Stromal cell of bone marrow (primary cell): ENCODE measurements around the gene NDUFS6.

Source experiments
- DNase-seq: peaks from one replicate; pipeline ENCODE4 v3.0.0-alpha.2; 2012; ENCODE audit warnings: low read depth

The NDUFS6 gene

DNA sequence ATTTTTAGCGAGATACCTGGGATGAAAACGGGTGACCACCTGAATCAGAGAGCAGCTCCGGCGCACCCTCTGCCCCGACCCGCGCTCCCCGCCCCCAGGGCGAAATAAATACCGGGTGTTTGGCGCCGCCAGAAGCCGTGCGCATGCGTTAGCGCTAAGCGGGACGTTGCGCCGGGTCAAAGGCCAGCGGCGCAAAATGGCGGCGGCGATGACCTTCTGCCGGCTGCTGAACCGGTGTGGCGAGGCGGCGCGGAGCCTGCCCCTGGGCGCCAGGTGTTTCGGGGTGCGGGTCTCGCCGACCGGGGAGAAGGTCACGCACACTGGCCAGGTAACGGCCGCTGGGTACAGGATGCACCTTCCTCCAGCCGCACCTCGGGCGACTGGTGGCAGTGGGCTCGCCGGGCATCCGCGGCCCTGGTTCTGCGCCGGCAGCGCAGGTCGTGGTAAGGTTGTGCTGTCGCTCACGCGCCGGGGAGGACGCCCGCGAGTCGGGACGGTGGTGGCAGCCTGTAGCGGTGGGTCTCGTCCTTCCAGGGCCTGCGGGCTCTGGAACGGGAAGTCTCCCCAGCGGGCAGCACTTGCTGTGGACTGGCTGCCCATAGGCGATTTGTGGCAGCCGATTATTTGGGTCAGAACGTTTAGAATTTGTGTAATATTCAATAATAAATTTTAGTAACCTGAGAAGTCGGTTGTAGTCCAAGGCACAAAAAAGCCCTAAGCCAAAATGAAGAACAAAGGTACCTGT lies at the start of gene NDUFS6:
Gene NDUFS6 (plus strand): TSS at position 186 of the 745 bp plus-strand sequence. CDS start 11 bp downstream, at position 197.
- DNase-seq: no peak

DNA sequence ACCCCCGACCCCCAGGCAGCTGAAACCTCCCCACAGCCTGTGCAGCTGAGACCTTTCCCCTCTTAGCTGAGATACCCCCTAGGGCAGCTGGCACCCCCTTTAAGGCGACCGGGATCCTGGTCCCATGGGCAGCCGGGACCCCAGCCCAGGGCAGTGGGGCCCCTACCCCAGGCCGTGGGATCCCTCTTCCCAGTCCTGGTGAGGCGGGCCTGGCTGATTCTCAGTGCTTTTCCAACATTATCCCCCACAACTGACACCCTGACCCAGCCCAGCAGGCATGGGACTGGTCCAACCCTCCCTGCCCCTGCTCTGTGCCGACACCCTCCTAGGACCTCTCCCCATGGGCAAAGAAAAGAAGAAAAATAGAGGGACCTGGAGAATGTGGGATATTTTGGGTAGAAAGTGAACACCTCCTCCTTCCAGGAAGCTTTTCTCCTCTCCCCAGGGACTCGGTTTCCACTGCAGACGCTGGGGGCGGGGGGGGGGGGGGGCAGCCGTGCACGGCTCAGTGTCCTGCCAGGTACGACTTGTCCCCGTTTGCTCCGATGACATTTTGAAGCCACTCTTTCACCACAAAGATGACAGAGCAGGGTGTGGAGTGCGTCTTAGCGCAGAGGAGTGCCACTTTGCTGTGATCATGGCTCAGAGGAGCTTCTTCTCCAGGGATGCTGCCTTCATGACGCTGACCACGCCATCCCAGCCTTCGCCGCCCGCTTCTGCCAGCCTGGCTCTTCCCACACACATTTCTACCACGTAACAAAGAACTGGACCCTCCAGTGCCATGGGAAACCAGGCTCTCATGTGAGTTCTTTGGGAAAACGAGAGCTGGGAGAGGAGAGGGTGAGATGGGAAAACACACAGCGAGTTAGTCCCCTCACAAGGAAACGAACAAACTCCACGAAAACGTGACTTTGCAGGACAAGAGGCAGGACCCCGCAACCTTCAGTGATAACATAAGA lies 49.1 kb upstream of the NDUFS6 start:
- DNase-seq: no peak

DNA sequence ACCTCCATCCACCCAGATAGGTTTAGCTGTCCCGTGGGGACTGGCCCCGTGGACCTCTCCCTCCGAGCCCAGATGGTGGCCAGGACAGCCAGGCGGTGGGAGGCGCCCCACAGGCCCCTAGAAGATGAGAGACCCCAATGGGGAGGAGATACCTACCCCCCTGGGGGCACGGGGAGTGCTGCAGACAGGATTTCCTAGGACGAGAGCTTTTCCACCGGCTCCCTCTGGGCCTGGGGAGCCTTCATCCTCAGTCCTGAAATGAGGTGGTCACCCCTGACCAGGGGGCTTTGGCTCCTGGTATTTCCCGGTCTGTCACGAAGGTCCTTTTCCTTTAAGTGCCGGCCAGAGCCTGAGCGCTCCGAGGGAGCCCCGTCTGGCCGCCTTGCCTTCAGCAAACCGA lies 48.3 kb upstream of the NDUFS6 start:
- DNase-seq: no peak

DNA sequence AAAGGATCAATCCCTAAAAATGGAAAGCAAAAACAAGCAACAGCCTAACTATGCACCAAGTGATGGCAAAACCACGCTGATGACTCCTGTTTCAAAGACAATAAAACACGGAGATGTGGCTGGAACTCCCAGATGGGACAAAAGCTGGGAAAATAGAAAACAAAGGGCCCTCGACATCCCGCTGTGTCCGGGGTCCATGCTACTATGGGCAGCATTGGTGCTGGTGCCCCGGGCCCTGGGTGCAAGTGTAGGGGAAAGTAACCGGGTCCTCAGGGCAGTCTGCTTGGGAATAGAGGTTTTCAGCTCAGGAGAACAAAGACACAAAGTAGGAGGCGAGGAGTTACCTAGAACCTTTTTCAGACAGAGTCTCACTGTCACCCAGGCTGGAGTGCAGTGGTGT lies 47.7 kb upstream of the NDUFS6 start:
- DNase-seq: no peak

DNA sequence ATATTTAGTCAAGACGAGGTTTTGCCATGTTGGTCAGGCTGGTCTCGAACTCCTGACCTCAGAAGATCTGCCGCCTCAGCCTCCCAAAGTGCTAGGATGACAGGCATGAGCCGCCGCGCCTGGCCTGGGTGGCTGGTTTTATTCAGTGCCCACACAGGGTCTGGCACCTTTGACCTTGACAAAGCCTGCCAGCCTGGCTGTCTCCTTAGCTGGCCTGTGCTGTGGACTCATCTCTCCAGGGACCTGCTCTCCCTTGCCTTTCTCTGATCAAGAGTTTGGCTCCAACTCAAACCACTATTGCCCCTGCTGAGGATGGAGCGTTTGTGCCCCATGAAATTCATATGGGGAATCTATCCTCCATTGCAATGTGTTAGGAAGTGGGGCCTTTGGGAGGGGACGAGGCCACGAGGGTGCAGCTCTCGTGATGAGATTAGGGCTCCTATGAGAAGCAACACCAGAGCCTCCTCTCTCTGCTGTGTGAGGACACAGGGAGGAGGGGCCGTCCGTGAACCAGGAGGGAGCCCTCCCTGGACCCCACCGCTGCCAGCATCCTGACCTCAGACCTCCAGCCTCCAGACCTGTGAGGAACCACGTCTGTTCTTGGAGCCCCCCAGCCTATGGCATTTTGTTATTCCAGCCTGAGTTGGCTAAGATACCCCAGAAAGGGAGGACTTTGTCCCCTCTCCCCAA lies 46.5 kb upstream of the NDUFS6 start:
- DNase-seq: no peak

DNA sequence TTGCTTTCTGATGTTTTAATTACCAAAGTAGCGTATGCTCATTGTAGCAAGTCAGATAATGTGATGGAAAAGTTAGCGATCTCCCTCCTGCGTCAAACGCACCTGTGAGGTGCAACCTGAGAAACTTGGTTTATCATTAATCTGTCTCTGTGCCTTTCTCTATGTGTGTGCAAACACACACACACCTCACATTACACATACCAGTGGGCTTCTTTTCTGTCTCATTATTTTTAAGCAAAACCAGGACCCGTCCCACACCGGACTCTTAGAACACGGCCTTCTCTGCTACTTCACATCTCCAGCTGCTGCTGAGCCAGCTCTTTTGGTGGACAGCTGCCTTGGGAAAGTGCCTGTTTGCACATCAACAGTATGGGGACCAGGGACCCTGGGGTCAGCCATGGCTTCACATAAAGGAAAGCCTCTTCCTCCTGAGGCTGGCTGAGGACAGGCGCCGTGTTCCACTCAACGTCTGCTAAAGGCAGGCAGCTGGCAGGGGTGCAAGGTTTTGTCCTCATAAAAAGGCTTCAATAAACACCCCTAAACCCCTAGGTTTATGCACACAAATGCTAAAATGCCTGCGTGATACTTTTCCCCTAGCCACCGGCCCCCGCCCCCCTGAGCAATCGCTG lies 45.8 kb upstream of the NDUFS6 start:
- DNase-seq: no peak

DNA sequence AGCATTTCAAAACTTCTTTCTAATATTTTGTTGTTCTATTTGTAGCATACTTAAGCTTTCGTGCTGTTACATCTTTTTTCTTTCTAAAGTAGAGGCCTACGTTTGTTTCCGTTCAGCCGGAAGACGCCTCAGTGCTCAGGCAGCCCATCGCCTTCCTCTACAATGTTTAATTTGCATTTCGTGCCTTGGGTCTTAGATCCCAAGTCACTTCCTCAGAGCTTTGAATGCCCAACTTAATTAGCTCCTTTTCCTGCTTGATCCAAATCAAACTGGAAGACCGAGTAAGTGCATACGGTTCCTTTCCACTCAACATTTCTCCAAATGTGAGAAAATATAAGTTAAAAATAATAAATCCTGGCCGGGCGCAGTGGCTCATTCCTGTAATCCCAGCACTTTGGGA lies 44.7 kb upstream of the NDUFS6 start:
- DNase-seq: no peak

DNA sequence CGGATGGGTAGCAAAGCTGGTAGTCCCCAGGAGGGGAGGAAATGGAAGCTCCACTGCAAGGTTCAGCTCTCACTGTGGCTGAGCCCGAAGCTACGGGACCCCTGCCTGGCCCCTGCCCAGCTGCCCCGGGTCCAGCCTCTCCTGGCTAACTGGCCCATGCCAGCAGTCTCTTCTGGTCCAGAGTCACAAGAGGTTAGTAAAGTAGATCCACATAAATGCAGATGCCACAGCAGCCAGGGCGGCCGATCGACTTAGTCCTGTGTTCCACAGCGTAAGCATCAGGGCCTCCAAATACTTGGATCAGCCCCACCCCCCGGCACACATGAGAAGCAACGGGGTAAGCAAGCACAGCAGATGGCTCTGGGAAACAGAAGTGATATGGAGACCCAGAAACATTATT lies 43.7 kb upstream of the NDUFS6 start:
- DNase-seq: no peak

DNA sequence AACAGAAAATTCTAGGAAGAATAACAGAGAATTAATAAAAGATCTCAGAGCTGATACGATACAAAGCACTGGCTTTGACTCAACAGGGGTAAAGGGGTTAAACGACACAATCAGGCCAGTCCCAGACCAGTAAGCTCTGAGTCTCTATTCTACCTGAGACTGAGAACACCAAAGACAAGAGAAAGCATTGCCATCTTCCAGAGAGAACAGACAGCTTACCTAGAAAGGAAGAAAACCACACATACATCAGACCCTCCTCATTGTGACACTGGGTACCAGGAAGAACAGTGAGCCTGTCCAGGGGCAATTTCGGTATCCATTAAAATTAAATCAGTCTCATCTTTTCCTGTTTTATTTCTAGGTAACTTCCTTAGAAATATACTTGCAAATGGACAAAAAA lies 42.6 kb upstream of the NDUFS6 start:
- no peak for DNase-seq

DNA sequence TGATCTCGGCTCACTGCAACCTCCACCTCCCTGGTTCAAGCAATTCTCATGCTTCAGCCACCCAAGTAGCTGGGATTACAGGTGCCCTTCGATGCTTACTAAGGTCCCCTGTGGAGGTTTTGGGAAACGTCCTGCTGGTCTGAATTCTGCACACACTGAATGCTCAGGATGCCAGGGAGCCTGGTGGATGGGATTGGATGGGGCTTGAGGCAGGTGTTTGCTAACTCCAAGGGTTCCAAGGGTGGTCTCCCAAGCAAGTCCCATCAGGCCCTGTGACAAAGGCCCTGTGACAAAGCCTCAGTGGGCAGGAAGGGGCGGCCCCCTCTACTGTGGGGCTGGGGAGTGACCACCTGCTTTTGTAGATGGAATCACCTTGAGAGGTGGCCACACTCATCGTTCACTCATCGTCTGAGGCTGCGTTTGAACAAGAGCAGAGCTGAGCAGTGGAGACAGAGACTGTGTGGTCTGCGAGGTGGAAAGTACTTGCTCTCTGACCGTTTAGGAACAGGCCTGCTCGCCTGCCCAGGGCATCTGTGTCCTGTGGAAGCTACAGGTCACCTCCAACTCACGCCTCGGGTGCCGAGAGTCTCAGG lies 41.7 kb upstream of the NDUFS6 start:
- no peak for DNase-seq

DNA sequence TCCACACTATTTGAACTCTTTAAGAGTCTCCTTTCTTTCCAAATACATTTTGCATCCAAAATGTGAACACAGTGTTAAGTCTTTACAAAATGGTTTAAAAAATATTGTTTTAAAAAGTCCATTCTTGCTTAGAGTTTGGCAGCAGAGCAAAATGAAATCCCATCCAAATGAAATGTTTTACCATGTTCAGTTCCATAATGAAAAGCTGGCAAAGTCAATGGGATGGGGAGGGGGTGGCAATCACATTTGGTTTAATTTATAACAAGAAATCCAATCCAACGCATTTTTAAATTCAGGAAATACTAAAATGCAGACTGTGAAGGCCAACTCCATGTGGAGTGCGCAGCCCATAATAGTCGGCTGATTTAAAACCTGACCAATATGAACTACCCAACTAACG lies 41.0 kb upstream of the NDUFS6 start:
- DNase-seq: no peak

DNA sequence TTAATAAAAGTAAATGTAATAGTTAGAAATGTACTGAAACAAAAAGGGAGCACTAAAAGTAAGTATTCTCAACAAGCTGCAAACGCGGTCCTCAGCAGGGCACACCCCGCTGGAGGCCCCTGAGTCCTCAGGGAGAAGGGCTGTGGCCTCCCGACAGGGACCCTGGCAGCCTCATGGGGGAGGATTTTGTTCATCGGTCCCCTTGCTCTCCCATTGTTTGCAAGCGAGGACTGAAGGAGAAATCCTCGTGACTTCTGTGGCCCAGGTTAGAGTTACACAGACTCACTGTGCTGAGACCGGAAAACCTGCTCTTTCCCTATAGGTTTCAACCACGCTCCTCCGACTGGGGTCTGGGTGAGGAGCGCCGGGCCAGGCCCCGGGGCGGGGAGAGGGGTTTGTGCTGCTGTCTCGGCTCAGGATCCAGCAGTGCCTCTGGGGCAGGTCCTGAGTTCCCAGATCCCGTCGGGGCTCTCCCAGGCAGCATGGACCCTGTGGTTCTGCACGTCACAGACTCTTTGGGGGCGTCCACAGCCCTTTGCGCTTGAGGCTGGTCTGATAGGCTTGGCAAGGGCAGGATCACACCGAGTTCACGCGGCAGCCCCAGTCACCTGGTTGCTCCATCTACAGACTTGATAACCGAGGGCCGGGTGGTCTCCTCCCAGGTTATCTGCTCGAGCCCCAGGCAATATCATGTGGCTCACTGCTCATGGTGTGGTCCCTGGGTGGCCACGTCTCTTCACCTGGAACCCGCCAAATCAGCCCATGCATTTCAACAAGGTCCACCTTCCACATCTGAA lies 40.4 kb upstream of the NDUFS6 start:
- no peak for DNase-seq

DNA sequence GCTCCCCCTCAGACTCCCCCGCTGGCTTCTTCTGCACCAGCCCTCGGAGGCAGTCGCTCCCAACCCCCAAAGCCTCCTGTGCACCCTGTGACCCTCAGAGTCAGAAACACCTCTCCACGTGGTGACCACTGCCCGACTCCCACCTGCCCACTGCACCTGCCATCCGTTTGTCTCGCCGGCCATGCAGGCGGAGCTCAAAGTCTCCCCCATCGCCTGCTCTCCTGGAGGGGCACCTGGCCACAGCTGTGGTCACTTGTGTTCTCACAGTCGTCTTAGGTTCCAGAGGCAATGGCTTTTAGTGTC lies 39.8 kb upstream of the NDUFS6 start:
- no peak for DNase-seq

DNA sequence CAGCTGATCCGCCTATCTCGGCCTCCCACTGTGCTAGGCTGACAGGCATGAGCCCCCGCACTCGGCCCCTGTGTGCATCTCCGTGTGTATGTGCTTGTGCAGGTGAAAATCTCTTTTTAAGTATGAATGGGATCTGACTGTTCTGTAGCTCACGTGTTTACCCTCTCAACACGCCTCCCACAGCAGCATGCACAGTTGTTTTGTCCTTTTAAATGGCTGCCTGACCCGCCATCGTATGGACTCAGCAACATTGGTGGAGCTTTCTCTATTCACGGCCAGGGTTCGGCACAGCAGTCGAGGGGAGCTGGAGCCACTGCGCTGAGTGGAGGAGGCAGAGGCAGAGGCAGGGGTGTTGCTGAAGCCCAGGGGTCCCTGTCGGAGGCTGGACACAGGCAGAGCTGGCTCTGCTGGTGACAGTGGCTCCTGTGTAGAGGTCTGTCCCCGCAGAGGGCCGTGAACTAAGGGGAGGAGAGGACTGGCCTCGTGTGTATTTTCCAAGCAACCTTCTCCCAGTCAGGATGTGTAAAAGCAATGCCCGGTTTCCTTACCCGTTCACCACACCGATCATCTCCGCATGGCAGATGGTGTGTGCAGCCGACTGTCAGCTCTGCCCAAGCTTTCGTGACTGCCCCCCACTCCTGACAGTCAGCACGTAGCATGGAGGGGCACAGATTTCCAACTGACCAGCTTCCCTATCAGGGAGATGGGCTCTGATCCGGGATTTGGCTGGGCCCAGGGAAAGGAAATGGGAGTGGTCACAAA lies 38.9 kb upstream of the NDUFS6 start:
- DNase-seq: no peak

DNA sequence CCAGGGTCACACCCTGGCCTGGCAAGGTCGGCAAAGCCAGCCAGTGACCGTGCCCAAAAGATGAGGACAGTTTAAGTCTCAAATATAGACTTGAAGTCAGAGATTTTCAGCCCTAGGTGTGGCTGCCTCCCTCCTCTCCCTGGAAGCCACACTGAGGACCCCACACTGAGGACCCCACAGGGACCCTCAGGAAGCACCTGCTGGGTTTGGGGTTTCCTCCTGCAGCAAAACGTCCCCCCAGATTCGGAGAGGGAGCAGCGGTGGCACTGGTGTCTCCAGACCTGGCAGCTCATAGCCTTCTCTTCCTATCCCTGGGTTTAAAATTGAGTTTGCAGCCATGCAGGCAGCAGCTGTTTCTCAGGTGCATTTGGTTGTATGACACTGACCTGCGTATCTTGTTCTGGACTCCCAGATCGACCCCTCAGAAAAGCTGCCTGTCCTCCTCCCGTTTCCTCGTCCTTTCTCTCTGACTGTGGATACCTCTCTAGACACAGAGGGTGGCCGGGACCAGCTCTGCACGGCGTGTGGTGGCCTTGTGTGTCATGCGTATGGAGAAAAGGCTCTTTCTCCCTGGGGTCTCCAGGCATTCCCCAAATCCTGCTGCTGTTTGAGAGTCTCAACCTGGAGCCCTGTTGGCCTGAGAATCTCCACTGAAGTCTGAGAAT lies 38.2 kb upstream of the NDUFS6 start:
- DNase-seq: no peak

DNA sequence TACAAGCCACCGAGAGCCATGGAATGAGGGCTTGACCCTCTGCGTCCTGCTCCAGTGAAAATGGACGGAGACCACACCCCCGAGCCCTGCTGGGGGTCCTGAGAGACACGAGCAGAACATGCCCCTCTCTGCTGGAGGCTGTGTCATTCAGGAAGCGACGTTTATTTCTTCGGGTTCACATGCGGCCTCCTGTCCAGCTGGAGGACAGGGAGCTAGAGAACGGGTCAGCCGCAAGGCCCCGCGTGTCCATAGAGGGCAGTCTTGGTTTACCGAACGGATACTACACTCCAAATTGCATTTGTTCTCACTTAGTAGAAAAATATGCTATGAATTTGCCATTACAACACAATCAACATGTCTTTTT lies 37.7 kb upstream of the NDUFS6 start:
- DNase-seq: peak; percentile 41

DNA sequence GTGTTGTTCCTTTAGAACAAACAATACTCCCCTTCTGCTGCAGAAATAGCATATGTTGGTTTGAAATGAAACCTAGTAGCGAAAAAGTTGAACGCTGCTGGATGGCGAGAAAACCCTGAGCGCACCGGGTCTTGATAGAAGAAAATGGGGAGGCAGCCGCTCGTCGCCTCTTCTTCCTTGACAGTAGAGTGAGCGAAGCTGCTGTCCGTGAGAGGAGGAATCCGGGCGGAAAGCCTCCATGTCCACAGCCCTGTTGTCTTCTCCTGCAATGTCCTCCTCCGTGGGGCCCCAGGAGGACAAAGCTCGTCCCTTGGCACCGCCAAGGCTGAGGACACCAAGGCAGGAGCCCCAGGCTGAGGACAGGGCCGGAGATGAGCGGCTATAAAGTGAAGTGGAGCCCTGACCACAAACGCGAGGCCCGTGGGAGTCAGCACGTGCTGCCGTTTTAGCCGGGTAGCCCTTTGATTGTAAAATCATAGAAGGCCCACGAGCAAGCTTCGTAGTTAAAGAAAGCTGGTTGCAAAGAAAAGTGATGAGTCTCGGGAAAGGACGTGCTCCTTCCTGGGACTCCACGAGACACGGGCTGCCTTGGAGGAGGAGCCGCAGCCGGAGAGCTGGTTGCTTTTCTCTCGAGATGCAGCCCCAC lies 37.1 kb upstream of the NDUFS6 start:
- DNase-seq: no peak

DNA sequence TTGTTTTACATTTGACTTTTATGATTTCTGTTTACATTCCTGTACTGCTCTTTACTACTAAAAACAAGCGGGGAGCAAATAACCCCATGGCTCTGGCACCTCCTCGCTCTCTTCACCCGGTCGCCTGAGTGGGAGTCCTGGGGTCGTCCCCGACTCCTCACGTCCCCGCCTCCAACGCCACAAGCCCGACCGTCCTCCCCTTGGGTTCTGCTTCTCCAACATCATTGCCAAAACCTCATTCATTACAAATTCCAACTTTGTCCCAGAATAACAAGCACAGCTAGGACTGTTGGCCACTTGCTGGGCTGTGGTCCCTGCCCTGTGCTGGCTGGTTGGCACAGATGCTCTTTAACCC lies 36.6 kb upstream of the NDUFS6 start:
- DNase-seq: no peak

DNA sequence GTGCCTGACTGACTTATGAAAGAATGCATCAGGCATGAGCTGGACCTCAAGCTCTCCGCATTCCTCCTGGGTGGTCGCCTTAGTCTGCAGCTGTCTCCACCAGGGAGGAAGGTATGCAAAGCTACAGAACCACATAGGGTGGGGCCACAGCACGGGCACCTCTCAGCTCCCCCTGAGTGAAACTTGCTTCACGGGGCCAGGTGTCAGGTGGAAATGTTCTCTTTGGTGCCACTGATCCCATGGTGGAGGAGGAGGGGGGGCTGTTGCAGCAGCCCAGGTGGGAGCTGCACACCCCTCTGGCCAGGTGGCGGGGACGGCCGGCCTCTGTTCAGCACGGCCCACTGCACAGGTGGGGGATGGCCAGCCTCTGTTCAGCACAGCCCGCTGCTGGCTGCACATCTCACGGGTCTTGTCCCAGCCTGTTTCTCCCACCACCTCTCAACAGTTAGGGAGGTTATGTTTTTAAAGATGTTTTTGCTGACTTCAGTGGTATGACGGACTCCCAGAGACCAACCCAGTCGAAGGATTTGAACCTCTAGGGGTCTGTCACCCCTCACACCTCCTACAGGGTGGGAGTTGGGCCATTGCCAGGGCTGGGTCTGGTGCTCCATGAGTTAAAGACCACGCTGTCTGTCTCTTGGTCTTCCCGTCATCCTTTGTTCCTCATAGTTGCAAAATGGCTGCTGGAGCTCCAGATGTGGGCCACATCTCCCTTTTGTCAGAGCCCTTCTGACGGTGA lies 35.9 kb upstream of the NDUFS6 start:
- no peak for DNase-seq
